ENCODE data around the gene KAT6B.
A peak's percentile ranks its signal among the peaks of the same experiment; 100 is the strongest.

Gene KAT6B

DNA sequence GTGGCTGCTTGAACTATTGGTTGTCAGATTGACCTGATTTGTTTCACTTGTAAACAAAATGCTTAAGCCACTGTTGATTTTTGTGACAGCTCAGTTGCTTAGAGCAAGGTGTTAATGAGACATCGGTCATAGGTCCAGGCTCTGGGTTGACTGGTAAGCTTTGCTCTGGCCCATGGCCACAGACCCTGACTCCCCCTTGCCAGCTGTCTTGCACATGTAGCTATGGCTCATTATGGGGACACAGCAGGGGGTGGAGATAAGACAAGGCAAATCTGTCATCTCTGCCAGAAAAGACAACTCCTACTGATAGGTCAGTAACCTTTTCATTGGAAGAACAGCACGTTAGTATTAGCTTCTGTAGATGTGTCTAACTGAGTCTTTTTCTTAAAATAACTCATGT lies 95.3 kb downstream of the KAT6B start:
- DNase-seq (ENCODE audit: low read depth) = no peak

DNA sequence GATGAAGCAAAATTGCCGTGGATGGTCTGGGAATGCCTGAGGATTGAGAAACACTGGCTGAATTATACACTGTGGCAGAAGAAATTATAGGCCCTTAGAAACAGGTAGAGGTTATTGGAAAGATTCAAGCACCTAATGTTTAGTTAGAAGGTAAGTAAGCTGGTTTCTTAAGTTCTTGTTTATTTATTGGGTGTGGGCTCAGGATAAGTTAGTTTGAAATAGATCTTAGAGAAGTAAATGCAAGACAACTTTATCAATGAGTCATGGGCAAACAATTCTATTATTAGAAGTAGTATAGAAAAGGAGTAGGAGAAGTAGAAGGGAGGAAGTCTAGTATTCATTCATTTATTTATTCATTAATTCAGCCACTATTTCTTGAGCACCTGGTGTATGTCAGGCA lies 96.5 kb downstream of the KAT6B start:
- DNase-seq (ENCODE audit: low read depth) = no peak

DNA sequence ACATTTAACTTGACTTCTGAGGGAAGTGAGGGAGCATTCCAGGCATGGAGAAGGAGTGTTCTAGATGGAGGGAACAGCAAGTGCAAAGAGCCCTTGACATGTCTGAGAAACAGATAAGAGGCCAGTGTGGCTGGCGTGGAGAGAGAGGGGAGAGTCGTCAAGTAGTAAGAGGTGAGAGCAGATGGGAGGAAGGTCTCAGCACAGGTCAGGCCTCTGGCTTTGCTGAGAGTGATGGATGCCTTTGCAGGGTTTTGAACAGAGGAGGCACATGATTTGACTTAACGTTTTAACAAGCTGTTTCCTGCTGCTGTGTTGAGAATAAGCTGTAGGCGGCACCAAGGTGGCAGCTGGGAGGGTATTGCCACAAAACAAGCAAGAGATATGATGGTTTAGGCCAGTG lies 97.2 kb downstream of the KAT6B start:
- no peak for DNase-seq (ENCODE audit: low read depth)

DNA sequence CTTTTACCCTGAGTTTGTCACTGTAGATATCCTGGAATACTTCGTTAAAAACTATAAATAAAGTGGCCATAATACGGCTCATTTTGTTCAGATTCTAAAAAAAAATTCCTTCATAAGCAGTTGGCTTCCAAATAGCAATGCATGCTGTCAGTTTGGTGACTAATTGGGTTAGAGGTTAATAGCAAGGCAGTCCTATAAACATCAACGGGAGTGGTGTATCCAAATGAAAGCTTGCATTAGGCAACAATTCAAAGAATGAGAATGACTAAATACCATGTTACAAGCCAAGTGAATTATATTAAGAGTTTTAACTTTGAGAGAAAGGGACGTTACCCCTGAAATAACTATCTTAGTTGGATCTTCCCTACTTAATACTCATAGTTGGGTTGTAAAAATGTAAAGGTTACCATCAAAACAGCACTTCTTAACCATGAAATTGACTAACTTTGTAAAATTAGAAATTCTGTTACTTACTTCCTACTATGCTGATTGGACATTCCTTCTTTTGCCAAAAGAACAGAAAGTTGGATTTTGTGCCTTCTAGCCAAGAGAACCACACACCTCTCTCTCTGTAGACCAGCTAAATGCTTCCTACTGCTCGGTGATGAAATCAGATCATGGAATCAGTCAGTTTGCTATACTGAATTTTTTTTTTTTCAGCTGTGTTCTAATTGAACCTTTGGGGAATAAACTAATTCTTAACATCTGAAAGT lies 98.0 kb downstream of the KAT6B start:
- peak; percentile 94 for DNase-seq (ENCODE audit: low read depth)

DNA sequence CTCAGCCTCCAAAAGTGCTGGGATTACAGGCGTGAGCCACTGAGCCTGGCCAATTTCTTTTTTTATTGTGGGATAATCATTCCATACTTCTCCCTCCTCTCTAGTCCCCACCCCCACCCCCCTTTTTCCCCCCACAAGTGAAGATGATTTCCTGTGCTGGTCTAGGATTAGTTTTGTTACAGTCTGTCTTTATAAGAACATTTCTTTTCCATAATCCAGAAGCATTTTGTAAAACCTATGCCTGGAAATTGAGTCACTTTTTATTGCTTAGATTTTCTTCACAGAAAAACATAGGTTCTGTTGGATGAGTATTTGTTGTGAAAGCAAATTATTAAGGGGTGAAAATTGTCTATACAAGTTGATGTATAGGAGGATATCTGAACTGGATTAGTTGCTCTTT lies 98.9 kb downstream of the KAT6B start:
- no peak for DNase-seq (ENCODE audit: low read depth)

DNA sequence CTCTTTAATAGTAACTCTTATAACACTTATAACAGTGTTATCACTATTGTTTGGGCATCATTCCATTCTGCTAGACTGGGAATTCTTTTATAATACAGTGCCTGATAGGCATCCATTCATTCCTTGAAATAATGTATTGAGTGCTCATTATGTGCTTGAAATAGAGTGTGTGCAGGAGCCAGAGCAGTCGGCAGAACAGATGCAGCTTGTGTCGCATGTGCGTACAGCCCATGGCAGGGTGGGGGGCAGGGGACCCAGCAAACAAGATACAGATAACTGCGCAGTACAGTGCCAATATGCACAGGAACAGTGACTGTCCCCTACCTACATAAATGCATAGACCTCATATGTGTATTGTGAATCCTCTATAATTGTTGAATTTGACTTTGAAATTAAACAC lies 99.3 kb downstream of the KAT6B start:
- no peak for DNase-seq (ENCODE audit: low read depth)

DNA sequence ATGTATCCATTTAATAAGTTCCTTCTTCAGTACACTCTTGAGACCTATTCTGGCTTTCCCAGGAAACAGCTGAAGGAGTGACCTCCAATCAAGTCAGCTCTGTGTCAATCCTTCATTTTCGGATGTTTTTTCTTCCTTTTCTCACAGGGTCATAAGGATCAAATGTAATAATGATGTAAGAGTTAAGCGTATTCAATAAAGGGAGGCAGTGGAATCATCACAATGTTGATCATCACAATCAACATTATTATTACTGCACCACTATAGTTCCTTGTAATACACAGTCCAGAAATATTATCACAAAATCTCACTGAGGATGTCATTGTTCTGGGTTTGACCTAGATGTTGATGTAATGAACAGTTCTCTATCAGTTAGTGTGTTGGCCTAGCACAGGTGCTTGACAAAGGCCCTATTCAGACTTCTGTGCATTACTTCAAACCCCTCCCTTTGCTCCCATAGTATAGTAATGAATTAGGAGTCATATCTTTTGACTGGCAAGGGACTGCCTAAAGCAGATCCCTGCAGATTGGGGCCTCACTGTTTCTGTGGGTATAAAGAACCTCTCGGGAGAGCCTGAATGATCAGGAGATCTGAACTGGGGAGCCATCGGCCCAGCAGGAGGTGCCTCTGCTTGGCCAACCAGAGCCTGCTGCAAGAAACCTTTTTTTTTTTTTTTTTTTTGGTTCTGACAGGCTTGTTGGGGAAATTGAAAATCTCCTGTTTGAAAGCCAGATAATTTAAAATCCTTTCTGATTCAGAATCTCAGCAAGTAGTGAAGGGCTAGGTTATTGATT lies 100.6 kb downstream of the KAT6B start:
- DNase-seq (ENCODE audit: low read depth) = no peak

DNA sequence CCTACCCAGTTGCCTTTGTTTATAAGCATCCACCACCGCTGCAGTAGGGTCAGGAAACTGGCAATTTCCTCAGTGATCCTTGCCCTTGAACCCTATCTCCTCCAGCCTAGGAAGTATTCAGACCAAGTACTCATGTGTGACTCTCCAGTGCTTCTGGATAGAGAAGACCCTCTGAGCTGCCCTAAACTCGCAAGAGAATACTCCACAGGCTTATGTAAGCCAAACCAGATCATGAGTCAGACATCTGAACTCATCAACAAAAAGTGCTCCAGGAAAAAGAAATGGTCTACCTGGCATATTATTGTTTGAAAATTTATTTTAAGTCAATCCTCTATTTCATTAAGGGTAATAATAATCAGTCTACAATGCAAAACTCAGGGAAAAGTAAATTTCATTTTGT lies 101.3 kb downstream of the KAT6B start:
- DNase-seq (ENCODE audit: low read depth) = no peak

DNA sequence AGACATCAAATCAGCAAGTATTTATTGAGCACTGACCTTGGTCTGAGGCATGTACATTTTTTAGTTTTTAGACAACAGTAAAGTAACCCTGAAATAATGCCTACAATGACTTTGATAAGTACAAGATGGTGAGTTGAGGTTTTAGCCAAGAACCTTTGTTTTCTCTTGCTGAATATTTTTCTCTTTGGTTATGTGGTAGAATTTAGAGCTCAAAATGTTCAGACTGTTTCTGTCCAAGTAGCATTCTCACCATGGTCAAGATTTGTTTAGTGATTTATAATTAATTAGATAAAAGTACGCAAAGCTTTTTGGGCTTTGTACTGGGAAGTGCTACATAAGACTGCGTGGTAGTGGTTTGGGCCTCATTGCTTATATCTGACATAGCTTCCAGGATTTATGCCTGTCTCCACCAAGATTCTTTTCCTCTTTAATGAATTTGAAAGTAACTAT lies 102.4 kb downstream of the KAT6B start:
- no peak for DNase-seq (ENCODE audit: low read depth)

DNA sequence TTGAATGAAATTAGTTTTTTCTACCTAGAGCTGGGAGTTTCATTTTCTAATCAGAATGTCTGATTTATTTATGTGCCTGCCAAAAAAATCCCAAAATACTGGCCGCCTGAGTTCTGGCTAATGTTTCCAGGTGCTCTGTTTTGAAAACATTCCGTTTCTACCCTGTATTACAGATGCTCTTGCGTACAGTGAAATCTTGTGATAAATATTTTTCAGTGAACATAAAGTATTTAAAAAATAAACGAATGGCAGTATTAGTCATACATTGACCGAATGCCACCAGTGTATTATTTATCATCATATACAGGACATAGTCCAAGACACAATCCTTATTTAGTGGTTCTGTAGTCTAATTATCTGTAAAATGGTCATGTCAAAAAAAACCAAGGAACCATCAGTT lies 102.8 kb downstream of the KAT6B start:
- peak; percentile 69 for DNase-seq (ENCODE audit: low read depth)

DNA sequence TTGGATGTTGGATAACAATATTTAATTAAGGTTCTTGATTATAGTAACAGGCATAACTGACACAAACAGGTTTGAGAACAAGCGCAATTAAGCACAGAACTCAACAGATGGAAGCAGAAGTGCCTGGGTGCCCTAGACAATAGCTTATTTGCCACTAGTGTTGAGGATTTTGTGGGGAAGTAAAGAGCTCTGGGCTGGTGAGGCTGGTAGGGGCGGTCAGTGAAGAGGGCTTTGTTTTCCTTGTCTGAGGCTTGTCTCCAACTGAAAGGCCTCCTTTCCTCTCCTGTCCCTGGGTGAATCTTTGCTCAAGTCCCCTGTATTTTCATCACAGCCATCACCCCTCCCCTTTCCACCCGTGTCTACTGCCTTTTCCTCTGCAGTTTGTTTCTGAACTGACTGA lies 104.6 kb downstream of the KAT6B start:
- no peak for DNase-seq (ENCODE audit: low read depth)

DNA sequence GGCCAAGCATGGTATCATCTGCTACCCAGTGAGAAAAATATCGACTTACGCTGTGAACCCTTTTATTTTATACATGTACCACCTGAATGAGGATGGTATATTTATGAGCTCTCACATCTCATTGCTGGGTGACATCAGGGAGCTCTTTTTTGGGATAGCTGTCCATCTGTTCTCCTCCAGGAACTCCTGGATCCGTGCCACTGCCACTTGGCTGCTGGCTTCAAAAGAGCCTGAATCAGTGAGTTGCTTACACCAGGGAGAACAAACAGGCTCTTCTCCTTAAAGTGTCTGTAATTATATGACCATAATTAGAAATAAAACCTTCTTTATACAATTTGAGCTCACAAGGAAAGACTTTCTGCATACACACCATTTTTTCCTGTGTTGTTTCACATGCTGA lies 106.2 kb downstream of the KAT6B start:
- no peak for DNase-seq (ENCODE audit: low read depth)

DNA sequence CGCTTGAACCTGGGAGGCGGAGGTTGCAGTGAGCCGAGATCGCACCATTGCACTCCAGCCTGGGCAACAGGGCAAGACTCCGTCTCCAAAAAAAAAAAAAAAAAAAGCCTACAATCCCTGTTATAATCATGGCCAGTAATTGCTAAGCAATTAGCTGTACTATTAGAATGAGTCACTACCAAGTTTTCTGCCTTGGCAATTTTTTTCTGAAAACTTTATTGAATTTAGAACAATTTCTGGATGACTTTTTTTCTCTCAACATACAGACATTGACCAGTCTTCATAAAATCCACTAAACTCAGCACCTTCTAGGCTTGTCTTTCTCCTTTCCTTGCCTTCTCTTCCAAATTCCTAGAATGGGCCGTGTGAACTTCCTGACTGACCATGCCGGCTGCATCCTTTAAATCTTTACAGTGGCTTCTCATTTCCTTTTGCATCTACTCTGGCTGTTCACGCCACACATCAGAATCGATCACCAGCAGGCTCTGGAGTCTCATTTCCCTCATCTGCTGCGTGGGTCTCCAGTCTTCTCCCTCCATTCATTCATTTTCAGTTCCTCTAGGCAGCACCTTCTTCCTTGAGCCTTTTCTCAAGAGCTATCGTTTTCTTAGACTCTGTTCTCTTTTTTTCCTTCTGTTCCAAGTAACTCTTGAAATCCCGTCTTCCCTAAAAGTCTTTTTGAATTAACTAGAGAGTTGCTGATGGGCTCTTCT lies 107.9 kb downstream of the KAT6B start:
- no peak for DNase-seq (ENCODE audit: low read depth)

DNA sequence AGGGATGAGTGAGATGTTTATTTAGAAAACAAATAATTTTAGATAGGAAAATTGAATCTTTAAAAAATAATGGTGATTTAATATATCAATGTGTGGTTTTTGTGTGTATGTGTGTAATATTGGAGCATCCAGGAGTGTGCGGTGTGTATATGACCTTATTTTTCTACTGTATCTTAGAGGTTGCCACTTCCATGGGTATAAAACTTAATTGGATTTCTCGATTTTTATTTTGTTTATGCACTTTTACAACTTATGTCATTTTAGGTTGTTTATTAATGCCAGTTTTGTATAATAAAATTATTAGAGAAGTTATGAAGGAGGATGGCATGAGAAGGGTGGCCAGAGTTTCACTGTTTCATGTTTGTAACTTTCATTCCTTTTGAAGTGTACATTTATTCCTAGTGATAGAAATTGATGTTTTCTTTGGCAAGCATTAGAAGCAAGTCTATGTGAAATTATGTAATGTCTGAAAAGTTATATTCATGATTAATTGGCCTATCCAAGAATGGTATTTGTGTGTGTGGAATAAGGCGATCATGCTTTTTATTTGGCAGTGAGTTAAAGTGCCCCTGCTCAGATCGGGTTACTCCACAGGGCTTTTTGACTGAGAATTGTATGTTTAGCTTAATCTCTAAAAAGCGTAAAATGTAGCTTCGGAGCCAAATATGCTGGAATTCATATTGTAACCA lies 110.3 kb downstream of the KAT6B start:
- DNase-seq (ENCODE audit: low read depth) = peak; percentile 65

DNA sequence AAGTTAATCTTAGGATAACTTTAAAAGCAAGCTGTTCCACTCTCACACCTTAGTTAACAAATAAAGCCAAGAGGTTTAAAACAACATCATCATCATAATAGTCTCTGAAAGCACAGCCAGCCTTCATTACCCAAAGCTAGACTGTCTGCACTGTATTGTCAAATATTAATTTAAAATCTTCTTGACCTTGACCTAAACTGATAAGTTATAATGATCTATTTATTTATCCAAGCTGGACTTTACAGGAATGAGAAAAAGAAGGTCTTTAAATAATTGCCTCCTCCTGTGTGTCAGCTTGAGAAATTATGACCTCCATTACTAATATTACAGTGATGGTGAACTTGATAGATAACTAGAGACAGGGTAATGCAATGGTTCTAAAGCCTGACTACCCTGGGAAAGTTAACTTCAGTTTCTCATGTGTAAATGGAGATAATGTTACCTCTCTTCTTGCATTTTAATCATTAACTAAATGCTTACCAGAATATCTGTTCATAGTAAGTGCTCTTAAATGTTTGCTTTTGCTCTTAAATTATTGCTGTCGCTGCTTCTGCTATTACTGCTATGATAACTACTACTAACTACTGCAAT lies 111.0 kb downstream of the KAT6B start:
- DNase-seq (ENCODE audit: low read depth) = no peak

DNA sequence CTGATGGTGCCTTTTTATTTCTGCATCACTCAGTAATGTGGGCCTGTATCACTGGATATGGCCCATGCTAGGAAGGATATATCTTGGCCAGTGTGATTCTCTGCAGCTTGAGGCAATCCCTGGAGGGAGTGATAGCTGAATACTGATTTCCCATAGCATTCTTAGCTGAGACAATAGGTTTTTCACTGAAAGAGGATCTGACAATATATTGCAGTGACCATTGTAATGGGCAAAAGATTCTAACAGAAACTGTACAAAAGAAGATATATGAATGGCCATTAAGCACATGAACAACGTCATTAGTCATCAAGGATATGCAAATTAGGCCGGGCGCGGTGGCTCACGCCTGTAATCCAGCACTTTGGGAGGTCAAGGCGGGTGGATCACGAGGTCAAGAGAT lies 117.8 kb downstream of the KAT6B start:
- DNase-seq (ENCODE audit: low read depth) = no peak

DNA sequence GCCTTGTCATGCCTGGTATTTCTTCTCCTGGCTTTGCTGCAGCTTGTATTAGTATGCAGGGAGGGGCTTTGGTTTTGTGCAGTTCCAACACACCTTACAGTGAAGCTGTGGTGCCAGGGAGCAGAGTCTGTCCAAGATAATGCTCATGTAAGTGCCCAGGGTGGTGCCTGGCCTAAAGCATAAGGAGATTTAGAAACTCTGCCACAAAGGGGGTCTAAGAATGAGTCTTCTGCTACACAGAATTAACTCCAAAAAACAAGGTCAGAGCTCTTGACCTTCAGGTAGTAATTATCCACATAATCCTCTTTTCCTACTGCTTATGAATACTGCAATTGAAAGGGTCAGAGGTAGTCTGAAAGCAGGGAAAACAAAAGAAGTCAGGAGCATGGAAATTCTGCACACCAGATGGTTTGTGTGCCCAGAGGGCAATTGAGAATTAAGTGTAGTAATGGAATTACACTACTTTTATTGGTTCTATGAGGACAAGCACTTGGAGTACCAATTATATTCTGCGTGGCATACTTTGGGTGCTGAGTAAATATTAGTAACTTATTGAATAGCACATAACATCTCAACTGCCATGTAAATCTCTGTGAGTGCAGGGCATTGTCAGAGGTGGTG lies 121.5 kb downstream of the KAT6B start:
- DNase-seq (ENCODE audit: low read depth) = no peak

DNA sequence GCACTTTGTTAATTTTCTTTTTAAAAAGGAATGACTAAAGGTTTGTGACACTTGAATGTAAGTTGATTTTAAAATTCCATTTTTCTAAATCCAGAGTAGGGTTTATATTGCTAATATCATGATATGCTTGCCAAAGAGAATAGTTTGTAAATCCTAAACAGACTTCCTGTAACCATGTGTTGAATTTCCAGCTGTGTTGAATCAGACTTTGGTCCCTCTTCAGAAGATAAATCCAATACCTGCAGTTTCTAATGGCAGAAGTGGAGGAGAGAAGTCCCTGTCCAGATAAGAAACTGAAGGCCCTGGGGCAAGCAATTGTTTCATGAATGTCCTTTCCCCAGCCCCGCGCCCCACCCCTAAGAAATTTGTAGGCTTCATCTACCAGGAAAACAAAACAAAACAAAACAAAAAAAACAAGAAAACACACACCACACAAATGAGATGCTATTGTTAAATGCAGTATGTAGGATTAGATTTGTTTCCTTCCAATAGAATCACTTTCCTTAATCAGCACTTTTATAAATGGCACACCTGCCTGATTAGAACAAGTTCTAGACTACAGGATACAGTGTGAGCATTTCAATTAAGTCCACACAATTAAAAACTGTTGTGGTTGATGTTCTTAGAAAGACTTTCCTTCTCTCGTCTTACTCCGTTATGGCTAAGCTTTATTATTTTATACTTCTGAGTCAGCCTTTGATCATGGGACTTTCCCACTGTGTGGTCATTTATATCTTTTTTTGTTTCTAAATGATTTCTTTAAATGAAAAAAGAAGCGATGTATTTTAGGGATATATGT lies 122.8 kb downstream of the KAT6B start:
- DNase-seq (ENCODE audit: low read depth) = peak; percentile 47

DNA sequence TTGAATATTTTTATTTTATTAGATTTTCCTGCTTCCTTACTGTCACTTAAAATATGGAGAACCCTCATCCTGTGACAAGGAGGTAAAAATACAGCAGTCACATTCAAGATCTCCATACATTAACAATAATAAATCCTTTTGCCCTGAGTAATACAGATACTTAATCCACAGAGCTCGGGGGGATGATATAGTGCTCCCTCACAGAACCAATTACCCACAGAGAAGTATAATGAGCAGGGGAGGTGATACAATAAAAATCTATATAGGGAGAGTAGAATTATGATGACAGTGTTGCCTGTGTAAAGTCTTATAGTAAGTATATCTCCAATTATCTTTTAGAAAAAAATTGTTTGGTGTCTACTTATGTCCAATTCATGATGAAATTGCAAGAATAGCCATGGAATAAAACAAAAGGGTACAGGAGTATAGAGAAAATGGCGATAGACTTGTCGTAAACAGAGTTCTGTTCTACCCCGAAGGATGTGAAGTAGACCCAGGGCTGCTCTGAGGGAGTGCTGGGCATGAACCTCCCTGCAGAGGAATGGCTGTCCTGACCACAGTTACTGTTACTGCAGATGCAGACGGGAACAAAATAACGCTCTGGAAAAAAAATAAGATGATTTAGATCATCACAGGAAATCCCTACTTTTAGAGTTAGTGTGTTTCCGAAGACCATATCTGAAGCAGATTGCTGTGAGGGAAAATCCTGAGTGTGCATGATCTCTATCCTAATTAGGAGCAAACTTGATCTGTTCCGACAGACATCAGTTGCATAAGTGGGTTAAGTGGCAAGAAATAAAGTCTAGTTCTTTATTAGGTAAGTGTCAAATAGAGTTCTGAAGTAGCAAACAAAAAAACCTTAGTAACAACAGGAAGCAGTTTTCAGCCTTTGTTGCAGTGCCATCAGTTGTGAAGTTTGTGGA lies 123.7 kb downstream of the KAT6B start:
- DNase-seq (ENCODE audit: low read depth) = peak; percentile 17

DNA sequence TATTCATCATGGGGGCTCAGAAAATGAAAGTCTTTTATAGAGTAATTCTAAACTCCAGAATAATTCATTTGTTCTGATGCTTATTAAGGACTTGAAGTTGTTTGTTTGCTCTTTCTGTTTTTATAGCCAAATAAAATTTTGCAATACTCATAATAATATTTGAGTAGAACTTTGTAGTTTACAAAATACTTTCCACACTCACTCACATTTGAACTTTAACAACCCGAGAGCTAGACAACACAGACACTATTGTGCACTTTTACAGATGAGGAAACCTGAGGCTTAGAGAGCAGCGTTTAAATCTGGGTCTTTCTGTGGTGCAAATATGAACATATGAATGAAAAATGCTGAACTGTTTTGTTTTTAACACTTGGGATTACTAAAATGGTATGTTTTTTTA lies 126.8 kb downstream of the KAT6B start:
- DNase-seq (ENCODE audit: low read depth) = peak; percentile 16

All from fibroblast of gingiva (primary cell).